NT2/D1 (cell line): ENCODE data around the gene NOL12.
"Not testable (repeated sequence)": the region's sequence is repeated elsewhere in the genome, so short reads cannot be mapped to it uniquely, and the experiment has no call there.

Experiments used
- SUZ12 ChIP-seq: IDR thresholded peaks from 2 replicates; pipeline ENCODE4 v1.6.1; 2011; ENCODE audit not compliant: insufficient read length, insufficient read depth; ENCODE audit errors: extremely low read depth
- YY1 ChIP-seq: IDR thresholded peaks from 2 replicates; pipeline ENCODE4 v1.6.1; 2011; ENCODE audit not compliant: insufficient read length, insufficient read depth
- ZNF274 ChIP-seq: IDR thresholded peaks from 2 replicates; pipeline ENCODE4 v1.6.1; 2011; ENCODE audit warnings: mild to moderate bottlenecking, low read depth, low read length

- not testable (repeated sequence) for TF ChIP-seq YY1, SUZ12, ZNF274
Measured at GRCh38 chr22:37696260-37696656, 10.1 kb downstream of the NOL12 start.
